ENCODE measurements around the gene TGFBR1.
A peak's percentile ranks its signal among the peaks of the same experiment; 100 is the strongest.

Gene TGFBR1

GRCh38 chr9:99069546-99069945 is 35.4 kb upstream of the TGFBR1 start:
- Mint-ChIP-seq H3K4me3 (peak overlapping the region; percentile 2), H3K4me1 (peaks cover 66% of the 10 kb centered on the region), H3K27ac (ENCODE audit: low read depth) (peak overlapping the region; percentile 19), H3K9me3 (no peaks in the 10 kb centered on the region), H3K27me3 (no peaks in the 10 kb centered on the region), H3K36me3 (ENCODE audit: insufficient read depth) (peaks cover 2% of the 10 kb centered on the region)
- ATAC-seq (replicated peaks; ENCODE audit: extremely low read depth, poor library complexity, severe bottlenecking), result no peak
- no peak for DNase-seq (ENCODE audit: low spot score in 2 of 2)

DNA sequence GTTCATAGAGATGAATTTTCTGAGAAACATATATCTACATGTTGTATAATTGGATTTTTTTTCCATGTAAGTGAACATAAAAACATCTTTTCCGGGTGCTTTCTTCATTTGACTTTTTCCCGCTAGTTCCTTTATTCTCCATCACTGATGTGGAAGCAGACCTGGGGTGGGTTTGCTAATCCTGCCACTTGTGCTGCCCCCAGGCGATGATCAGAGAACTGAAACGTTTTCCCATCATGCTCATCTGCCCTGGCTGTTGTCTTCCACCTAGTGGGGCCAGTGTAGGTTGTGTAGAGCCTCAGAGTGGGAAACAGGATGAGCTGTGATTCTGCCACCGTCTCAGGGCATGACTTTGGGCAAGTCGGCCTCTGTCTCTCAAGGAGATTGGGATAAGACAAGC is 34.2 kb upstream of the TGFBR1 start:
- Mint-ChIP-seq H3K4me3 (no peak overlapping the region), H3K9me3 (no peaks in the 10 kb centered on the region), H3K27me3 (no peaks in the 10 kb centered on the region), H3K27ac (ENCODE audit: low read depth) (no peak overlapping the region), H3K4me1 (peaks cover 68% of the 10 kb centered on the region), H3K36me3 (ENCODE audit: insufficient read depth) (peaks cover 2% of the 10 kb centered on the region)
- ATAC-seq (replicated peaks; ENCODE audit: extremely low read depth, poor library complexity, severe bottlenecking) (no peak), DNase-seq (ENCODE audit: low spot score in 2 of 2) (no peak)

DNA sequence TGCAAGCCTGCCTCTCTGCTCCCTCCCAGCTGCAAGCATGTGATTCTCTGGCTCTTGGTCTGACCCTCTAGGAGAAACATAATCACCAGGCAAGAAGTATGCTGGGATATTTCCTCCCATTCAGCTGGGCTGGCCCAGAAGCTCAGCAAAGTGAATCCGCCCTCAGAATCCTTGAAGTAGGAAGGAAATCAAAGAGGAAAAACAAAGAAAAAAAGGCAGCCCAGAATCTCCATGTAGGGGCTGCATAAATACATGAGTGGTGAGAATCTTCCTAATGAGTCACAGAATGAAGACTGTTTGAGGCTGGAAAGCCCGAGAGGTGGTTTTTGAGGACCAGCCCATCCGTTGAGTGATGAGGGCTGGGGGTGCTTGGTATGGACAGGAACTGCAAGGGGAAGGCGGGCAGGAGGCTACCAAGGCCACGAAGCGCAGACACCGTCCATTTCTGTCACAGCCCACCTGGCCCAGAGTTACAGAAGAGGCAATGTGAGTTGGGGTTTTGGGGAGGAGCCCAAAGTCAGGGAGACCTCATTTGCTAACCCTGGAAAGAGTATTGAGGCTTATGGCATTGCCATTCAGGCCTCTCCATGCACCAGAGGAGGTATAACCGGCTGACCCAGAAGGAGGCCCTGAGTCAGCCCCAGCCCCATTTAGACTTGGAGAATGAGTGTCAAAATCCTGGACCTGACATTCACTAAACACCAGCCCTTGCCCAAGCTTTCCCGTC is 33.4 kb upstream of the TGFBR1 start:
- DNase-seq (ENCODE audit: low spot score in 2 of 2), result no peak
- H3K27ac Mint-ChIP-seq (ENCODE audit: low read depth), result peak overlapping the region; percentile 46
- H3K4me1 Mint-ChIP-seq, result peaks cover 74% of the 10 kb centered on the region
- H3K9me3 Mint-ChIP-seq, result no peaks in the 10 kb centered on the region
- no peaks in the 10 kb centered on the region for H3K27me3 Mint-ChIP-seq
- ATAC-seq (replicated peaks; ENCODE audit: extremely low read depth, poor library complexity, severe bottlenecking), result no peak
- peaks cover 2% of the 10 kb centered on the region for H3K36me3 Mint-ChIP-seq (ENCODE audit: insufficient read depth)
- H3K4me3 Mint-ChIP-seq, result no peak overlapping the region

- DNase-seq (ENCODE audit: low spot score in 2 of 2) (no peak), ATAC-seq (replicated peaks; ENCODE audit: extremely low read depth, poor library complexity, severe bottlenecking) (no peak)
- Mint-ChIP-seq H3K27ac (ENCODE audit: low read depth) (peak overlapping the region; percentile 46), H3K4me1 (peaks cover 75% of the 10 kb centered on the region), H3K27me3 (no peaks in the 10 kb centered on the region), H3K9me3 (no peaks in the 10 kb centered on the region), H3K4me3 (no peak overlapping the region), H3K36me3 (ENCODE audit: insufficient read depth) (peaks cover 4% of the 10 kb centered on the region)
Measured at GRCh38 chr9:99072040-99072394, 32.9 kb upstream of the TGFBR1 start.

DNA sequence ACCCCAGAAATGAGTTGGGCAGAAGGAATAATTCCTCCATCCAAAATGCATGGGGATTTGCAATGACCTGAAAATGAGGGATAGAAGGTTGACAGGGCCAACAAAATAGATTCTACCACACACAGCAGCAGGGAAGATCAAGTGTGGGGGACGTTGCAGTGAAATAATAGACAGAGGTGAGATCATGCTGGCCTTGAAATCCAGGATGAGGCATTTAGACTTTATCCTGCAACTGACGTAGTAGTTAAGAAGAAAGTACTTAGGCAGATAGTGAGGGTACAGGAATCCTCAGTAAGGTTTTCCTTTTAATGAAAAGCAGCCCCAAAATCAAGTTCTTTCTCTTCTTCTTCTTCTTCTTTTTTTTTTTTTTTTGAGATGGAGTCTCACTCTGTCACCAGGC is 31.6 kb upstream of the TGFBR1 start:
- ATAC-seq (replicated peaks; ENCODE audit: extremely low read depth, poor library complexity, severe bottlenecking) (no peak), DNase-seq (ENCODE audit: low spot score in 2 of 2) (no peak)
- Mint-ChIP-seq H3K4me3 (no peak overlapping the region), H3K27me3 (no peaks in the 10 kb centered on the region), H3K27ac (ENCODE audit: low read depth) (no peak overlapping the region), H3K4me1 (peaks cover 79% of the 10 kb centered on the region), H3K9me3 (no peaks in the 10 kb centered on the region), H3K36me3 (ENCODE audit: insufficient read depth) (peaks cover 5% of the 10 kb centered on the region)

- peak overlapping the region; percentile 96 for H3K27ac Mint-ChIP-seq (ENCODE audit: low read depth)
- no peaks in the 10 kb centered on the region for H3K9me3 Mint-ChIP-seq
- H3K4me3 Mint-ChIP-seq, result peak overlapping the region; percentile 32
- peaks cover 78% of the 10 kb centered on the region for H3K4me1 Mint-ChIP-seq
- ATAC-seq (replicated peaks; ENCODE audit: extremely low read depth, poor library complexity, severe bottlenecking) (no peak), DNase-seq (ENCODE audit: low spot score in 2 of 2) (no peak)
- no peaks in the 10 kb centered on the region for H3K27me3 Mint-ChIP-seq
- peaks cover 5% of the 10 kb centered on the region for H3K36me3 Mint-ChIP-seq (ENCODE audit: insufficient read depth)
Measured at GRCh38 chr9:99073985-99074901, 30.7 kb upstream of the TGFBR1 start.

GRCh38 chr9:99074902-99075245 is 30.0 kb upstream of the TGFBR1 start:
- DNase-seq (ENCODE audit: low spot score in 2 of 2) (no peak), ATAC-seq (replicated peaks; ENCODE audit: extremely low read depth, poor library complexity, severe bottlenecking) (no peak)
- Mint-ChIP-seq H3K27ac (ENCODE audit: low read depth) (peak overlapping the region; percentile 96), H3K27me3 (no peaks in the 10 kb centered on the region), H3K4me3 (peak overlapping the region; percentile 32), H3K36me3 (ENCODE audit: insufficient read depth) (peaks cover 5% of the 10 kb centered on the region), H3K4me1 (peaks cover 81% of the 10 kb centered on the region), H3K9me3 (no peaks in the 10 kb centered on the region)

DNA sequence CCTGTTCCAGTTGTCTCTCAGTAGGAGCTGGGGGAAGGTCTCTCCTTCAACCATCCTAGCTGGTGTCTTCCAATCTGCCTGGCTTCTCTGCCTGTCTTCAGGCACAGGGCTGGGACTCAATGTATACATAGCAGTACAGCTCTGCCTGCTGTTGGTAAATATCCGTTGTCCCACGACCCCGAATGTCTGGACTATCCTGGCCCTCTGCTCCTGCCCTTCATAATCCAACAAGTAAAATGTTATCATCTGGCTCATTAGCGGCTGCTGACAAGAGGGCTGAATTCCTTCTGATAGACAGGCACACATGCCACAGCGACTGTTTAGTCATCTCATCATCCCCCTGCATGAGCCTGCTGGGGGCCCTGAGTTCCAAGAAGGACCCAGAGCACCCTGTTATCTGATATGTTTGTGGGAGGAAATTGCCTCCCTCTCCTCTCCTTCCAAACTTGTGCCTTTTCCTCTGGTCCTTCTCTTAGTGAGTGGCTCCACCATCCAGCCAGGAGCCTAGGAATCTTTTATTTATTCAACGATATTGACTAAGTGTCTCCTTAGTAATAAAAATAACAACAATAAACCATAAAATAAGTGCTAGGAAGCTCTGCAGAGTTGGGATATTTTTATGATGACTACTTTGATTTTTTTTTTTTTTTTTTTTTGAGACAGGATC is 29.5 kb upstream of the TGFBR1 start:
- Mint-ChIP-seq H3K27me3 (no peaks in the 10 kb centered on the region), H3K36me3 (ENCODE audit: insufficient read depth) (peaks cover 5% of the 10 kb centered on the region), H3K27ac (ENCODE audit: low read depth) (peak overlapping the region; percentile 96), H3K9me3 (no peaks in the 10 kb centered on the region), H3K4me3 (peak overlapping the region; percentile 32), H3K4me1 (peaks cover 80% of the 10 kb centered on the region)
- DNase-seq (ENCODE audit: low spot score in 2 of 2) (no peak), ATAC-seq (replicated peaks; ENCODE audit: extremely low read depth, poor library complexity, severe bottlenecking) (no peak)

GRCh38 chr9:99076030-99076429 is 28.9 kb upstream of the TGFBR1 start:
- Mint-ChIP-seq H3K4me3 (peak overlapping the region; percentile 73), H3K27ac (ENCODE audit: low read depth) (peak overlapping the region; percentile 96)

GRCh38 chr9:99076483-99077171 is 28.3 kb upstream of the TGFBR1 start:
- ATAC-seq (replicated peaks; ENCODE audit: extremely low read depth, poor library complexity, severe bottlenecking) (peak; percentile 99), DNase-seq (ENCODE audit: low spot score in 2 of 2) (peak; percentile 40 to 58)
- peaks cover 67% of the 10 kb centered on the region for H3K4me1 Mint-ChIP-seq
- H3K27ac Mint-ChIP-seq (ENCODE audit: low read depth), result peak overlapping the region; percentile 96
- H3K9me3 Mint-ChIP-seq, result no peaks in the 10 kb centered on the region
- H3K4me3 Mint-ChIP-seq, result peak overlapping the region; percentile 73
- H3K27me3 Mint-ChIP-seq, result no peaks in the 10 kb centered on the region
- peaks cover 5% of the 10 kb centered on the region for H3K36me3 Mint-ChIP-seq (ENCODE audit: insufficient read depth)

More at GRCh38 chr9:99076030-99076429, 28.9 kb upstream of the TGFBR1 start:
- no peaks in the 10 kb centered on the region for H3K27me3 Mint-ChIP-seq
- H3K36me3 Mint-ChIP-seq (ENCODE audit: insufficient read depth), result peaks cover 5% of the 10 kb centered on the region
- ATAC-seq (replicated peaks; ENCODE audit: extremely low read depth, poor library complexity, severe bottlenecking), result no peak
- H3K4me1 Mint-ChIP-seq, result peaks cover 73% of the 10 kb centered on the region
- no peaks in the 10 kb centered on the region for H3K9me3 Mint-ChIP-seq
- no peak for DNase-seq (ENCODE audit: low spot score in 2 of 2)

DNA sequence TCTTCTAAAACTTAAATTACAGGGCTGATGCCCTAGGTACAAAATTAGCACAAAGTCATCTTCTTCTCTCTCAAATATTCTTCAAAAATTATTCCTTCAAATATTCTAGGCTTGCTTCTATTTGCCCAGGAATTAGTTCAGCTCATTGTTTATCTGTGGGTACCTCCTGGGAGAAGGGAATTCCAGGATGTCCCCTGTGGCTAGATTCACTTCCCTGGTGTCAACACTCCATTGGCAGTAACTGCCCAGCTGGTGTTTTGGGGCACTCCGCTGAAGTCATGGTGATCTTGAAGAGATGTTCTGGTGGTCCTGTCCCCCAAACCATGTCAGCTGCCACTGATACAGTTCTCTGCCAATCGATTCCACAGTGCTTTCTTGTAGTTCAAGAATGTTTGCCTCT is 26.2 kb upstream of the TGFBR1 start:
- ATAC-seq (replicated peaks; ENCODE audit: extremely low read depth, poor library complexity, severe bottlenecking) (no peak), DNase-seq (ENCODE audit: low spot score in 2 of 2) (no peak)
- no peak overlapping the region for H3K27ac Mint-ChIP-seq (ENCODE audit: low read depth)
- no peaks in the 10 kb centered on the region for H3K9me3 Mint-ChIP-seq
- no peaks in the 10 kb centered on the region for H3K27me3 Mint-ChIP-seq
- H3K4me1 Mint-ChIP-seq, result peaks cover 65% of the 10 kb centered on the region
- H3K4me3 Mint-ChIP-seq, result no peak overlapping the region
- peaks cover 5% of the 10 kb centered on the region for H3K36me3 Mint-ChIP-seq (ENCODE audit: insufficient read depth)

- Mint-ChIP-seq H3K4me3 (no peak overlapping the region), H3K27me3 (no peaks in the 10 kb centered on the region), H3K36me3 (ENCODE audit: insufficient read depth) (peaks cover 5% of the 10 kb centered on the region), H3K27ac (ENCODE audit: low read depth) (no peak overlapping the region), H3K9me3 (no peaks in the 10 kb centered on the region), H3K4me1 (peaks cover 59% of the 10 kb centered on the region)
- no peak for DNase-seq (ENCODE audit: low spot score in 2 of 2)
- no peak for ATAC-seq (replicated peaks; ENCODE audit: extremely low read depth, poor library complexity, severe bottlenecking)
Measured at GRCh38 chr9:99079542-99079941, 25.4 kb upstream of the TGFBR1 start.

All from central memory CD8-positive, alpha-beta T cell (primary cell).